RPMI7951 (cell line): ENCODE data around the gene TCEAL7. TPM values are rescaled to one million over a fixed set of nuclear protein-coding genes. Genes with fewer than 3 reads are reported as not detected.
"Not testable (repeated sequence)": the region's sequence is repeated elsewhere in the genome, so short reads cannot be mapped to it uniquely, and the experiment has no call there.

Experiments used
- DNase-seq: peaks from one replicate; pipeline ENCODE4 v3.0.0-alpha.2; 2012; ENCODE audit warnings: low read depth
- total RNA-seq: library from RNA; depleted of rRNA; stranded (reverse); fragments of >200 nt; shearing (Covaris generic); gene quantifications from 2 replicates; pipeline ENCODE4 v1.2.3, GENCODE V29; 2014; rRNA removed

Gene TCEAL7
- not detected in 2 replicates for total RNA-seq

DNA sequence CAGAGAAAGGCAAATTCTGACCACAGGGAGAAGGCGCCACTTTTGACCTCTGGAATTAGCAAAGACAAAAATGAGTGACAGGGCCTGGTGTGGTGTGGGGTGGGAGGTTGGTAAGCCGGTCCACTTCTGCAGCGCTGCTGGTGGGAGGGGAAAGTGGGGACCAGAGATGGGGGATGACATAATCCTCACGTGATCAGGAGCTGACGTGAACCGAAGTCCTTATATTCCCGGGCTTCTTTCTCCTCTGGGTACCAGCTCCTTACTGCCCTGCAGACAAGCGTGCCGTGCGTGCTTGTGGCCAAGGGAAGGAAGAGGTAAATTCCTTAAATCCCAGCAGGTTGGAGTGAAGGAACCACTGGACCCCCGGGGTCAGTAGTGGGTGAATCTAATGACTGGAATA is at the start of gene TCEAL7:
Gene TCEAL7 (plus strand): TSS at position 249 of the 400 bp plus-strand sequence. CDS start 1,165 bp downstream, outside the sequence.
- DNase-seq = no peak

DNA sequence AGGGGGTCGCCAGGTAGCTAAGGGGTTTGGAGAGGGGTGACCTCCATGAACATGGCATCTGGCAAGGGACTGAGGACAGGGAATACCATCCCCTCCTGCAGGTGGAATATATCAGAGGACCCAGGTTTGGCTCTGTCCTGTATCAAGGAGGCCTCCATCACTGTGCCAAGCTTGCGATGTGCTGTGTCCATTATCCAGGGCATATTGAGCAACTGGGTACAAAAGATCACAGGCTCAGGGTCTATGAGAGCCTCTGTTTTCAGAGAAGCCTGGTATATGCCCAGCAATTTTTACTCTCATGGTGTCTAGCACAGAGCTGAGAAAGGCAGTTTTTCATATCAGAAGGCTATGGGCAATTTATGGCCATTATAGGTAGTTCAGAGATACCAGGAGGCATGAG is 36.9 kb upstream of the TCEAL7 start:
- no peak for DNase-seq

- no peak for DNase-seq
Observed at GRCh38 chrX:103304705-103305104, 25.3 kb upstream of the TCEAL7 start.

GRCh38 chrX:103305666-103306065 is 24.4 kb upstream of the TCEAL7 start:
- DNase-seq = not testable (repeated sequence)

- DNase-seq = no peak
Observed at GRCh38 chrX:103309860-103310554, 20.0 kb upstream of the TCEAL7 start.

DNA sequence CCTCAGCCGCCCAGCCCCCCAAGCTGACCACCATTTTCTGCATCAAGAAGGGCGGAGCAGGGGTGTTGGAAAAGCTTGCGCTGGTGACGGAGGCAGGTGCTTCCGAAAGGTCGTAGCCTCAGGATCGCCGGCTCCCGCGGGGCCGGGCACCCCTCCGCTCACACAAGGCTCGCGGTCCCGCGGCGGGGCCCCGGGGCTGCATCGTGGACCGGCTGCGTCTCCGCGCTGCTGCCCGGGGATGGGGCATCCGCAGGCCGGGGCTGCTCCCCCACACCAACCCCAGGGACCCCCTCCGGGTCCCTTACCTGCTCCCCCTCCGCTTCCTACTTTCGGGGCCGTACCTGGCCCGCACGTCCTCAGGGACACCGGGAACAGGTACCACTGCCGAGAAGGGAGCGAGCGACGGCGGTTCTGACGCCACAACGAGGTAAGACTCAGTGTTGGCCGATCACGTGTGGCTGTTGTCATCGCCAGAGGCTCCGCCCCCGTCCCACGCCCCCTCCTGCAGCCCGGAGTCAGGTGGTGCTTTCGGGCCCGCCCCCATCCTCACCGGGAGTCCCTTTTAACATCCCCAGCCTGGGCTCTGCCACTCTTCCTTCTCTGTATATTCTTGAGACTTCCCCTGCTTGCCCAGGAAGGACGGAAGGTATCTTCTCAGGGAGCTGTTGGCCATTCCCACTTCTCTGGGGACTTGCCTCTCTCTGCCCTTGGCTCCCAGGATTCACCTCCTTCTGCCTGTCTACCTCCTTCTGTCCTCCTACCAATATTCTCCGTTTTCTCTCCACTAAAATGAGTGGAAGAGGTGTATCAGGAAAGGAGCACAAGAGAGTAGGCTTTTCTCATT is 19.3 kb upstream of the TCEAL7 start, which contains the start of gene BEX2:
Gene BEX2 (minus strand): TSS at position 436 of the 844 bp plus-strand sequence. CDS start 1,014 bp downstream, outside the sequence.
- peak; percentile 2 for DNase-seq

- no peak for DNase-seq
Observed at GRCh38 chrX:103311399-103311780, 18.6 kb upstream of the TCEAL7 start.

GRCh38 chrX:103330681-103331288 is 746 bp downstream of the TCEAL7 start:
- no peak for DNase-seq

DNA sequence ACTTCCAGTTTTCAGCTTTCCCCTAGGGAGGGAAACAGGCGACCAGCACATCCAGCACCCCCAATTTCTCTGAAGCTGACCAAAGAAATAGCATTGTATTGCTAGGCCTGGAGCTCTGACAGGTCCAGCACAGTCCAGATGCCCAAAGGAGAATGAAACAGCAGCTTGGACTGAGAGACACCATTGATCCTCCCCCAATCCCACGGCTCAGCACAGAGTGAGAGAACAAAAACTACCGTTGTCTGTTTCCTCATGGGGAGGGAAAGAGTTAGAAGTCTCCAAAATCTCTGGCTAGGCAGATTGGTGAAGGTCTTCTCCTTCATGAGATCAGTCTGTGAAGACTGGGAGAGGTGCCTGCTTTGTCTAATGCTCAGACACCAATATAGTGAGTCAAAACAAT is 8.6 kb downstream of the TCEAL7 start:
- DNase-seq = no peak

GRCh38 chrX:103343105-103343504 is 13.1 kb downstream of the TCEAL7 start:
- DNase-seq = peak; percentile 22

GRCh38 chrX:103344606-103345005 is 14.6 kb downstream of the TCEAL7 start:
- DNase-seq = no peak

- DNase-seq = no peak
Observed at GRCh38 chrX:103347682-103348397, 17.8 kb downstream of the TCEAL7 start.

- peak; percentile 76 for DNase-seq
Observed at GRCh38 chrX:103356130-103356798, 26.2 kb downstream of the TCEAL7 start, which contains the start of gene TCEAL9. TSS of gene TCEAL9 (plus strand) at chrX:103356506. CDS start at chrX:103357685, 1,179 bp downstream.

DNA sequence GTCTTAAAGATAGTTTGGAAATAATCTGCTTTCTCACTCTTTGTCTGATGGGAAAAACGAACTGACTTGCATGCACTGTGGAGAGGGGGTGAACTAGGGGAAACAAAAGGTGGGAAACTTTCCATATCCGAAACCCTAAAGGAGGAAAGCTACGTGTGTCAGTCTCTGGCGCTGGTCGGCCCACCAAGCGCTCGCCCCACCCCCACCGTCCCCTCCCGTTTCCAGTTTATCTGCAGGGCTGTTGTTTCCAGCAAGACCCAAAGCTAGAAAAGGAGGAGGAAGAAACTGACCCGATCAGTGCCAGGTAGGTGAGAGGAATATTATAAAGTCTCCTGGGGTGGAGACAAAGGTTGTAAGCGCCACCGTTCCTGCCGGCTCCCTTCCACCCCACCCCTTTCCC is 26.8 kb downstream of the TCEAL7 start:
- no peak for DNase-seq

DNA sequence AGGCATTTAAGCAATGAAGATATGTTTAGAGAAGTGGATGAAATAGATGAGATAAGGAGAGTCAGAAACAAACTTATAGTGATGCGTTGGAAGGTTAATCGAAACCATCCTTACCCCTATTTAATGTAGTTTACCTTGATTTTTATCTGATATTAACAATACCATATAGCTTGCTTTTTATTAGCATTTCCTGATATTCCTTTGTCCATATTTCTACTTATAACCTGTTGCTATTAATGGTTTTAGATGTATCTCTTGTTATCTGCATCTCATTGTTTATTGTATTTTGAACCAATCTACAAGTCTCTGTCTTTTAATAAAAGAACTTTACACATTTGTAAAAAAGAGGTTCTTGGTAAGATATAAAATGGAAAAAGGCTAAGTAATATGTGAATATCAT is 27.8 kb downstream of the TCEAL7 start:
- DNase-seq = no peak

DNA sequence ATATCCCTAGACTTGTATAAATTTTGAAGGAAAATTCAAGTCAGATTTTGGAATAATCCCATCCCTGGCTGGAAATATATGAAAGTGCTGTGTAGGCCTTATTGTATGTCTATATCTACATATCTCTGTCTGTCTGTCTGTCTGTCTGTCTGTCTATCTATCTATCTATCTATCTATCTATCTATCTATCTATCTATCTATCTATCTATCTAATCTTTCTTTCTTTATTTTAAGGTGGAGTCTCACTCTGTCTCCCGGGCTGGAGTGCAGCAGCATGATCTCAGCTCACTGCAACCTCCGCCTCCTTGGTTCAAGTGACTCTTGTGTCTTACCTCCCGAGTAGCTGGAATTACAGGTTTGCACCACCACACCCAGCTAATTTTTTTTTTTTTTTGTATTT is 29.6 kb downstream of the TCEAL7 start:
- DNase-seq = not testable (repeated sequence)

DNA sequence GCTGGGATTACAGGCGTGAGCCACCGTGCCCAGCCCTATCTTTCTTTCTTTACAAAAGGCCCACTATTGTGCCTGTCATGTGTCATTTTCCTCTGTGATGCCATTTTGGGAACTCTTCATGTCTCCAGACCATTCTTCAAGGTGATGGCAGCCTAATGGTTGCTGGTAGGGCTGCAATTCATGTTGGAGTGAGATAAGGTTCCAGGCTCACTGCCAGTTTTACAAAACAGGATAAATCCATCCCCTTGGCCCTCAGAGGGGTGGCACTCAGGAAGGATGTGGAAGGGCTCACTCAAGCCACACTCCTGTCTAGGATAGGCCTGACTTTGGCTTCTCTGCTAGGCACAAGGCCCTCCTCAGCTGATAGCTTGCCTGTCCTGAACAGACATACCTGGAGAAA is 30.1 kb downstream of the TCEAL7 start:
- DNase-seq = no peak

DNA sequence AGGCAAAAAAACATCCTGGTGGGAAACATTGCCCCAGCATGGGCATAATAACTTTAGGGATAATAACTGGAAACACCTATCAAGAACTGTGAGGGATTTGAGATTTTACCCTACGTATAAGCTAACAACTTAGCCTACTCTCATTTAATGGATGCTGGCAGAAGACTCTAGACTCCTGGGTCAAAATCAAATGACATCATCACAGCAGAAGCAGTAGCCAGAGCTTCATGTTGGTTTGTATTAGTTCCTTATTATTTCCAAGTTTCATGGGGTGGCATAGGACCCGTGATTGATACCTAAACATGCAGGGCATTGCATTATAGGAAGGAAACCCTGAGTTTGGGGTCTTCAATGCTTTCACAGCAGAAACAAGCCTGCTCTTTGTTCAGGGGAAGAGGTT is 30.9 kb downstream of the TCEAL7 start:
- no peak for DNase-seq

GRCh38 chrX:103361798-103362197 is 31.8 kb downstream of the TCEAL7 start:
- no peak for DNase-seq

- peak; percentile 21 for DNase-seq
Observed at GRCh38 chrX:103362474-103362873, 32.4 kb downstream of the TCEAL7 start.

DNA sequence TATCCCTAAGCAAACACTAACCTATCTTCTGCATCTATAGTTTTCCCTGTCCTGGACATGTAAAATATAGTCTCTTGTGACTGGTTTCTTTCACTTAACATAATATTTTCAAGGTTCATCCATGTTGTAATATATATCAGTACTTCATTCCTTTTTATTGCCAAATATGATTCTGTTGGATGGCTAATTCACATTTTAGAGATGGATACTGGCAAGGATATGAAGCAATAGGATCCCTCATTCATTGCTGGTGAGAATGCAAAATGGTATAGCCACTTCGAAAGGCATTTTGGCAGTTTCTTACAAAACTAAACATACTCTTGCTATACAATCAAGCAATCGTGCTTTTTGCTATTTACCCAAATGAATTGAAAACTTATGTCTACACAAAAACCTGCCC is 33.0 kb downstream of the TCEAL7 start:
- no peak for DNase-seq
